ENCODE results near the gene ZNF428.

DNA sequence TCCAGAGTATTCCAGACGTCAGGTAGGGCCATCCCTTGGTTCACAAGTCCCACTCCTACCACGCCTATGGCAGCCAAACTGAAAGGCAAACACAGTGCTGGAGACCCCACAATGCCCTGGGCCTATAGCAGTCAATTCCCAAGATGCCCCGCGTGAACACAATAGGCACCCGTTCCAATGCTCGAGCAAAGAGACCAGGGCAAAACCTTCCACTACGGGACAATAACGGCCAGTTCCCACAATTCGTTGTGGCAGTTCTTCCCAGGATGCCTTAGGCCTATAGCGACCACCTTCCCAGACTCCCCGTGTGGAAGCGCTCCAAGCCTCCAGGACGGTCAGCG, 538 bp downstream of the ZNF428 start:
- TF ChIP-seq, protein P1, sequence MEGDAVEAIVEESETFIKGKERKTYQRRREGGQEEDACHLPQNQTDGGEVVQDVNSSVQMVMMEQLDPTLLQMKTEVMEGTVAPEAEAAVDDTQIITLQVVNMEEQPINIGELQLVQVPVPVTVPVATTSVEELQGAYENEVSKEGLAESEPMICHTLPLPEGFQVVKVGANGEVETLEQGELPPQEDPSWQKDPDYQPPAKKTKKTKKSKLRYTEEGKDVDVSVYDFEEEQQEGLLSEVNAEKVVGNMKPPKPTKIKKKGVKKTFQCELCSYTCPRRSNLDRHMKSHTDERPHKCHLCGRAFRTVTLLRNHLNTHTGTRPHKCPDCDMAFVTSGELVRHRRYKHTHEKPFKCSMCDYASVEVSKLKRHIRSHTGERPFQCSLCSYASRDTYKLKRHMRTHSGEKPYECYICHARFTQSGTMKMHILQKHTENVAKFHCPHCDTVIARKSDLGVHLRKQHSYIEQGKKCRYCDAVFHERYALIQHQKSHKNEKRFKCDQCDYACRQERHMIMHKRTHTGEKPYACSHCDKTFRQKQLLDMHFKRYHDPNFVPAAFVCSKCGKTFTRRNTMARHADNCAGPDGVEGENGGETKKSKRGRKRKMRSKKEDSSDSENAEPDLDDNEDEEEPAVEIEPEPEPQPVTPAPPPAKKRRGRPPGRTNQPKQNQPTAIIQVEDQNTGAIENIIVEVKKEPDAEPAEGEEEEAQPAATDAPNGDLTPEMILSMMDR (IDR thresholded peaks at IDR 0.05): no peak
- no peak for TF ChIP-seq POLR2A (IDR thresholded peaks at IDR 0.05)

Measured in heart left ventricle (tissue), 13 donors.